ENCODE results near the gene MRPS12.

MRPS12 gene

GRCh38 chr19:38924388-38924787, 6.4 kb upstream of the MRPS12 start:
- no peak for TF ChIP-seq CTCF (IDR thresholded peaks at IDR 0.05; ENCODE audit: low read depth, low read length)
- no peak for TF ChIP-seq POLR2A (IDR thresholded peaks at IDR 0.05; ENCODE audit: extremely low read depth, insufficient read length)
- no peak for TF ChIP-seq MAX (IDR thresholded peaks at IDR 0.05; ENCODE audit: low read depth, low read length)
- H3K4me3 ChIP-seq (ENCODE audit: low read depth, low read length): no peak overlapping the region
- DNase-seq (ENCODE audit: low read depth): no peak

DNA sequence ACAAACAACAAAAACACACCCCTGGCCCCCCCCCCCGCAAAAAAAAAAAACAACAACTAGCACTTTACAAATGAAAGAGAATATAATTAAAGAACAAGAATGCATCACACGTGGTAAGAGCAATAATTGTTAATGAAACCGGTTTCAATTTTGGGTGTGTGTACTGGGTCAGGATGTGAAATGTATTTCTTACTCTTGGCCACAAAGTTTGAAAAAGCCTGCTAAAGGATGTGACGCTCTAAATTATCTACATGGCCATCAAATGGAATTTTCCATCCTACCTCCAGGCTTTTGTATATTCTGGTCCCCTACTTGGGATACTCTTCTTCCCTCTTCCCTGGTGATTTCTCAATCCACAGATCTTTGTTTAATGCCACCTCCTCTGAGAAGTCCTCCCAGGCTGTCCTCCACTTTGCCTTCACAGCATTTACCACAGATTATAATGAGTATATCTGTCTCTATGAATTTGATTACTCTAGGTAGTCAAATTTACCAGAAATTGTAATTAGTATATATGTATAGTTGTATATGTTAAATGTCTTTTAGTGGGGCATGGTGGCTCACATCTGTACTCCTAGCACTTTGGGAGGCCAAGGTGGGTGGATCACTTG, 2.2 kb upstream of the MRPS12 start:
- DNase-seq (ENCODE audit: low read depth): no peak
- no peak overlapping the region for H3K4me3 ChIP-seq (ENCODE audit: low read depth, low read length)
- TF ChIP-seq POLR2A (IDR thresholded peaks at IDR 0.05; ENCODE audit: extremely low read depth, insufficient read length) (no peak), CTCF (IDR thresholded peaks at IDR 0.05; ENCODE audit: low read depth, low read length) (no peak), MAX (IDR thresholded peaks at IDR 0.05; ENCODE audit: low read depth, low read length) (no peak), MYC (IDR thresholded peaks at IDR 0.05; ENCODE audit: low read depth, low read length) (no peak)

- DNase-seq (ENCODE audit: low read depth): peak; percentile 90
- TF ChIP-seq MYC (IDR thresholded peaks at IDR 0.05; ENCODE audit: low read depth, low read length) (no peak), MAX (IDR thresholded peaks at IDR 0.05; ENCODE audit: low read depth, low read length) (0 out of 2 replicates have a peak, but pooled peaks have one; percentile 6), CTCF (IDR thresholded peaks at IDR 0.05; ENCODE audit: low read depth, low read length) (peak; percentile 85), POLR2A (IDR thresholded peaks at IDR 0.05; ENCODE audit: extremely low read depth, insufficient read length) (peak; percentile 74)
- peak within 1 kb of the TSS; percentile 96 for H3K4me3 ChIP-seq (ENCODE audit: low read depth, low read length)
Observed at GRCh38 chr19:38929929-38930775, 592 bp upstream of the MRPS12 start, which contains the start of gene SARS2. Gene SARS2, minus strand, starts transcription at chr19:38930763. Its CDS starts 27 bp downstream, at chr19:38930736.

- H3K4me3 ChIP-seq (ENCODE audit: low read depth, low read length): peak overlapping the region; percentile 96
- no peak for TF ChIP-seq MYC (IDR thresholded peaks at IDR 0.05; ENCODE audit: low read depth, low read length)
- TF ChIP-seq POLR2A (IDR thresholded peaks at IDR 0.05; ENCODE audit: extremely low read depth, insufficient read length): no peak
- TF ChIP-seq MAX (IDR thresholded peaks at IDR 0.05; ENCODE audit: low read depth, low read length): no peak
- no peak for TF ChIP-seq CTCF (IDR thresholded peaks at IDR 0.05; ENCODE audit: low read depth, low read length)
- no peak for DNase-seq (ENCODE audit: low read depth)
Observed at GRCh38 chr19:38931521-38931793, 713 bp downstream of the MRPS12 start.

GRCh38 chr19:38932425-38933179, 1.9 kb downstream of the MRPS12 start:
- TF ChIP-seq CTCF (IDR thresholded peaks at IDR 0.05; ENCODE audit: low read depth, low read length) (peak; percentile 16), POLR2A (IDR thresholded peaks at IDR 0.05; ENCODE audit: extremely low read depth, insufficient read length) (no peak)
- peak; percentile 45 for DNase-seq (ENCODE audit: low read depth)
- H3K4me3 ChIP-seq (ENCODE audit: low read depth, low read length): no peak overlapping the region

Measured in NB4 (cell line).